GM23248 (cell line): Measurements from ENCODE around the gene VAMP2. TPM values are rescaled to one million over a fixed set of nuclear protein-coding genes. Genes with fewer than 3 reads are reported as not detected.

ENCODE experiments used
- DNase-seq: peaks from one replicate; pipeline ENCODE4 v3.0.0-alpha.2; 2015
- H2AFZ ChIP-seq: fragments of 200-600 bp; sonication (generic); 2 replicates; pipeline ENCODE4 v1.6.1; 2016; ENCODE audit warnings: antibody characterized with exemption
- H3F3A ChIP-seq: fragments of 200-600 bp; sonication (generic); 2 replicates; pipeline ENCODE4 v1.6.1; 2016; ENCODE audit warnings: mild to moderate bottlenecking, antibody characterized with exemption, mixed run types; ENCODE audit not compliant: insufficient read depth
- H3K27ac ChIP-seq: fragments of 200-600 bp; sonication (generic); 2 replicates; pipeline ENCODE4 v1.5.1; 2016; ENCODE audit warnings: mild to moderate bottlenecking
- H3K27me3 ChIP-seq: fragments of 200-600 bp; sonication (generic); replicated peaks from 2 replicates; pipeline ENCODE4 v1.6.1; 2016; ENCODE audit warnings: mild to moderate bottlenecking; ENCODE audit not compliant: insufficient read depth
- H3K36me3 ChIP-seq: fragments of 200-600 bp; sonication (generic); 2 replicates; pipeline ENCODE4 v1.6.1; 2016; ENCODE audit warnings: low read depth, mild to moderate bottlenecking
- H3K4me1 ChIP-seq: fragments of 200-600 bp; sonication (generic); 2 replicates; pipeline ENCODE4 v1.6.1; 2016; ENCODE audit warnings: mild to moderate bottlenecking; ENCODE audit not compliant: insufficient read depth
- H3K4me2 ChIP-seq: fragments of 200-600 bp; sonication (generic); one replicate; pipeline ENCODE4 v1.6.1; 2016; ENCODE audit warnings: mild to moderate bottlenecking; ENCODE audit not compliant: unreplicated experiment
- H3K4me3 ChIP-seq: fragments of 200-600 bp; sonication (generic); 2 replicates; pipeline ENCODE4 v1.5.1; 2016; ENCODE audit warnings: mild to moderate bottlenecking
- H3K79me2 ChIP-seq: fragments of 200-600 bp; sonication (generic); 2 replicates; pipeline ENCODE4 v1.6.1; 2016; ENCODE audit warnings: mild to moderate bottlenecking; ENCODE audit not compliant: insufficient read depth
- H3K9ac ChIP-seq: fragments of 200-600 bp; sonication (generic); 2 replicates; pipeline ENCODE4 v1.6.1; 2016; ENCODE audit warnings: mild to moderate bottlenecking
- H3K9me2 ChIP-seq: fragments of 200-600 bp; sonication (generic); 2 replicates; pipeline ENCODE4 v1.6.1; 2016; ENCODE audit warnings: mixed run types, mild to moderate bottlenecking, moderate library complexity; ENCODE audit not compliant: insufficient read depth
- H3K9me3 ChIP-seq: fragments of 200-600 bp; sonication (generic); one replicate; pipeline ENCODE4 v1.6.1; 2017; ENCODE audit warnings: low read depth
- H4K20me1 ChIP-seq: fragments of 200-600 bp; sonication (generic); 2 replicates; pipeline ENCODE4 v1.6.0; 2016; ENCODE audit not compliant: insufficient read depth
- EZH2 ChIP-seq: fragments of 200-600 bp; sonication (generic); IDR thresholded peaks from 2 replicates; pipeline ENCODE4 v1.6.1; 2018; ENCODE audit warnings: antibody characterized with exemption, mild to moderate bottlenecking; ENCODE audit not compliant: insufficient read depth, poor library complexity, severe bottlenecking
- EZH2phosphoT487 ChIP-seq: fragments of 200-600 bp; sonication (generic); IDR thresholded peaks from 2 replicates; pipeline ENCODE4 v1.6.1; 2018; ENCODE audit warnings: antibody characterized with exemption, moderate library complexity, mild to moderate bottlenecking, low read depth; ENCODE audit not compliant: insufficient read depth
- WGBS, 2 experiments: methylation state at CpG; one replicate each; pipeline ENCODE4 v1.1.6; 2015 to 2017; ENCODE audit warnings: low lambda C conversion rate in 2 of 2, low coverage in 1 of 2; ENCODE audit errors: missing lambda C conversion rate in 2 of 2; 5-methylcytosine and 5-hydroxymethylcytosine counted together
- in situ Hi-C: fragments of 300-500 bp; cut with MboI; formaldehyde crosslinking; loops from 2 replicates; pipeline ENCODE4 v1.15.0; 2020
- polyA plus RNA-seq: library from polyadenylated mRNA; unstranded; fragments of >200 nt; fragmentation: Nextera tagmentation; extraction: Ambion mirVana; gene quantifications from 2 replicates; pipeline ENCODE4 v1.2.1, GENCODE V29; 2016
- total RNA-seq: library from RNA; depleted of rRNA; stranded (reverse); fragments of >200 nt; shearing (Covaris generic); gene quantifications from 2 replicates; pipeline ENCODE4 v1.2.3, GENCODE V29; 2014

VAMP2 gene
- total and polyA plus RNA-seq, 2 experiments from 2014 or later = 6.5 to 27.1 TPM

DNA sequence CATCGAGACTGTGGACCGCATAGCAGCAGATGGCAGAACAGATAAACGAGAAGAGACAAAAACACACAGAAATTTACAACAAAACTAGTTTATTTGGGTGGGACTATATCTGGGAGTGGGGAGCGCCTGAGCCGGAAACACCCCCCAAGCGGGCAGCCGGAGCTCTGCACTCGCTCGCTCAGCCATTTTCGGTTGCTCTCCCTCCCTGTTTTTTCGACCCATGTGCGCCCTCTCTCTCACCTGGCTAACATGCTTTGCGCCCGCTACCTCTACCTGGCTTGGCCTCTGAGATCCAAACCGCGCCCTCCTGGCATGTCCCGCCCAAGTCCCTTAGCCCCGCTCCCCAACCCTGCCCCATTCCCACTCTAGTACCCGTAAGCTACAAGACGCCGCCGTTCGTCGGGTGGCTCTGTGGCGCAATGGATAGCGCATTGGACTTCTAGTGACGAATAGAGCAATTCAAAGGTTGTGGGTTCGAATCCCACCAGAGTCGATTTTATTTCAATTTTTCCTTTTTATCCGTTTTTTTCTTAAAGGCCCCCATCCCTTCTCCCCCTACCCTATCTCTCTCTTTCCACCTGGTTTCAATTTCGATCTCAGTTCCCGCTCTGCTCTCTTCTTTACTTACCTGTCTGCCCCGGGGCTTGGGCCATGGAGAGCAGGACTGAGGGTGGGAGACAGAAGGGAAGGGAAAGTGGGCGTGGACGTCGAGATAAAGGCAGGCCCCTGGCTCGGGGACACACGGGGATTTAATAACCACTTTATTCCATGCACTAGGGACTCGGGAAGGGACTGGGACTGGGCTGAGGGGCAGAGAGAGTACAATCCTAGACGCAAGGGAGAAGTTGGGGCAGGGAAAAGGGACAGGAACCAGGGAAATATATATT, 42.0 kb downstream of the VAMP2 start:
- no peaks in the 10 kb centered on the region for H3K79me2 ChIP-seq
- peak; percentile 83 for DNase-seq
- no peaks in the 10 kb centered on the region for H3K27me3 ChIP-seq
- in situ Hi-C loops = no loop called here
- 1 to 2% methylated on average over 40 of the region's 40 CpGs for WGBS, 2 experiments
- H2AFZ ChIP-seq = peak overlapping the region; percentile 51; the same call in 1 of the 2 replicates
- no peak for TF ChIP-seq EZH2
- TF ChIP-seq EZH2phosphoT487 = no peak
- no peaks in the 10 kb centered on the region for H3K9me2 ChIP-seq
- no peaks in the 10 kb centered on the region for H3K9me3 ChIP-seq
- no peaks in the 10 kb centered on the region for H4K20me1 ChIP-seq
- H3F3A ChIP-seq = peaks cover 19% of the 10 kb centered on the region
- peak overlapping the region; percentile 75 for H3K4me3 ChIP-seq
- H3K36me3 ChIP-seq = no peaks in the 10 kb centered on the region
- peak overlapping the region; percentile 96 for H3K4me2 ChIP-seq
- peak overlapping the region; percentile 54 for H3K9ac ChIP-seq
- peaks cover 27% of the 10 kb centered on the region for H3K4me1 ChIP-seq
- peak overlapping the region; percentile 40 for H3K27ac ChIP-seq

GRCh38 chr17:8119581-8120519, 42.9 kb downstream of the VAMP2 start:
- Histone ChIP-seq H3K27me3 (peaks cover 5% of the 10 kb centered on the region; the same call in 1 of the 2 replicates), H2AFZ (peak overlapping the region; percentile 51; the same call in 1 of the 2 replicates), H4K20me1 (no peaks in the 10 kb centered on the region), H3K36me3 (no peaks in the 10 kb centered on the region), H3K9me3 (no peaks in the 10 kb centered on the region), H3K4me2 (peak overlapping the region; percentile 98), H3F3A (peaks cover 18% of the 10 kb centered on the region), H3K27ac (peak overlapping the region; percentile 58), H3K79me2 (no peaks in the 10 kb centered on the region), H3K9ac (peak overlapping the region; percentile 64), H3K4me1 (peaks cover 21% of the 10 kb centered on the region), H3K9me2 (no peaks in the 10 kb centered on the region), H3K4me3 (peak overlapping the region; percentile 75)
- peak; percentile 88 for DNase-seq
- no peak for TF ChIP-seq EZH2
- no peak for TF ChIP-seq EZH2phosphoT487
- 1 to 2% methylated on average over 28 of the region's 28 CpGs for whole genome bisulfite sequencing, 2 experiments
- in situ Hi-C loops = no loop called here

GRCh38 chr17:8118769-8119580, 43.8 kb downstream of the VAMP2 start:
- WGBS, 2 experiments = 1% methylated on average over 38 of the region's 38 CpGs

More at GRCh38 chr17:8118769-8119580, 43.8 kb downstream of the VAMP2 start:
- TF ChIP-seq EZH2 (no peak), EZH2phosphoT487 (no peak)
- H3K9me2 ChIP-seq = no peaks in the 10 kb centered on the region
- H3K4me2 ChIP-seq = peak overlapping the region; percentile 98
- H3K27me3 ChIP-seq = peaks cover 11% of the 10 kb centered on the region; the same call in 1 of the 2 replicates
- peaks cover 18% of the 10 kb centered on the region for H3F3A ChIP-seq
- no peaks in the 10 kb centered on the region for H3K79me2 ChIP-seq
- H3K4me3 ChIP-seq = peak overlapping the region; percentile 74
- no peaks in the 10 kb centered on the region for H3K36me3 ChIP-seq
- in situ Hi-C loops = no loop called here
- no peaks in the 10 kb centered on the region for H4K20me1 ChIP-seq
- peak; percentile 92 for DNase-seq
- H3K4me1 ChIP-seq = peaks cover 15% of the 10 kb centered on the region; the same call in 1 of the 2 replicates
- peak overlapping the region; percentile 60 for H3K27ac ChIP-seq
- peak overlapping the region; percentile 64 for H3K9ac ChIP-seq
- no peaks in the 10 kb centered on the region for H3K9me3 ChIP-seq
- peak overlapping the region; percentile 80 for H2AFZ ChIP-seq
